ENCODE measurements around the gene SCYL1.
A peak's percentile ranks its signal among the peaks of the same experiment; 100 is the strongest.

The SCYL1 gene

DNA sequence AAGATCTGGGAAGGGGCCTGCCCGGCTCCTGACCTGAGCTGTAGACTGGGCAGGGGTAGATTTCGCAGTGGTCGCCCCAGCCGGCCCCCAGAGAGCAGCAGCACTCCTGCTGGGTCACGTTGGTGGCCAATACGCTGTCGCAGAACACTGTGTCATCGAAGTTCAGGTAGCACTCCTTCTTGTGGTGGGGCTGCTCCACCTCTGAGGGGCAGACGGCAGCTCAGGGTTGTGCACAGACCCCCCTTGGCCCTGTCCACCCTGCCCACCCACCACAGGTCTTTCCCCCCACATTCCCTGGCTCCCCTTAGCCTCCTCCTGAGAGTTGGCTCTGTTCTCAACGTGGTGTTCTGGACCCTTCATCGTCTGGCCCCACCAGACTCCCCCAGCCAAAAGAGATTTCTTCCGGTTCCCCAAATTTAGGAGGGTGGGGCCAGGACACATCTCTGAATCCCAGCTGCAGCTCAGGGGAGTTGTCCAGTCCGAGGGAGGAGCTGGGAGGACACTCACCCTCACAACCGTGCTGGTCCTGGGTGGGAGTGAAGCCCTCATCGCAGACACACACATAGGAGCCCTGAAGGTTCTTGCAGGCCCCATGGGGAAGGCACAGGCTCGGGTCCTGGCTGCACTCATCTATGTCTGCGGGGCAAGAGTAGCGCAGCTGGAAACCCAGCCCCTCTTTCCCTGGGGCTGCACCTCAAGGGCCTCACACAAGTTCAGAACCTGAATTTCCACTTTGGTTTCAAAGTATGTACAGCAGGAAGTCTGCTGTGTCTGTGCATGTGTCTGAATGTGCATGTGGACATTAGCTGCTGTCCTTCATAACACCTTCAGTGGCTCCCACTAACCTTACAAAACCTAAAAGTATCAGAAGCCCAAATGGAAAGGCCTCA is 16.5 kb downstream of the SCYL1 start:
- intact Hi-C loops (cut with DNase I) = loop anchor here (2.0 kb wide), 1 partner anchor 29 kb away; the partner anchor contains the start of gene ZNRD2
- no peak for DNase-seq

GRCh38 chr11:65542738-65543390 is 18.0 kb downstream of the SCYL1 start:
- DNase-seq = no peak
- intact Hi-C loops (cut with DNase I) = no loop called here

GRCh38 chr11:65545853-65546216 is 21.0 kb downstream of the SCYL1 start:
- intact Hi-C loops (cut with DNase I) = no loop called here

GRCh38 chr11:65546217-65546958 is 21.5 kb downstream of the SCYL1 start:
- DNase-seq = peak in 41 of 42 donors; percentile 45 to 84 (median 71)

More at GRCh38 chr11:65545853-65546216, 21.0 kb downstream of the SCYL1 start:
- DNase-seq = no peak

GRCh38 chr11:65547446-65548125 is 22.7 kb downstream of the SCYL1 start:
- intact Hi-C loops (cut with DNase I) = no loop called here
- DNase-seq = no peak

More at GRCh38 chr11:65546217-65546958, 21.5 kb downstream of the SCYL1 start:
- intact Hi-C loops (cut with DNase I) = no loop called here

GRCh38 chr11:65548395-65548794 is 23.5 kb downstream of the SCYL1 start:
- intact Hi-C loops (cut with DNase I) = no loop called here
- DNase-seq = peak in 1 of 42 donors; percentile 23

DNA sequence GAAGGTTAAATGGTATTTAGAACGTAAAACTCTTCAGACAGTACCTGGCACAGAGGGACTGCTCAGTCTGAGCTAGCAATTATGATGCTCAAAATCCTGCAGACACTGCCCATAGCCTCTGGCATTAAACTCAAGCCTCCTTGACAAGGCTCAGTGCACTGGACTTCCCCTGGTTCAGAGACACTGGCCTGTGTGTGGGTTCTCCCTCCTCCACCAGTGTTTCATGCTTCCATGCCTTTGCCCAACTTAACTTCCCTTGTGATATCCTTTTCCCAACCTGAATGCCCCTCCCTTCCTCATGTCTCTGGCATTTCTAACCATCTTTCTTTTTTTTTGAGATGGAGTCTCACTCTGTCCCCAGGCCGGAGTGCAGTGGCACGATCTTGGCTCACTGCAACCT is 24.2 kb downstream of the SCYL1 start:
- no peak for DNase-seq
- intact Hi-C loops (cut with DNase I) = no loop called here

- peak in 26 of 42 donors; percentile 27 to 76 (median 62) for DNase-seq
These were observed 26.9 kb downstream of the SCYL1 start for GRCh38 chr11:65551572-65552387.

GRCh38 chr11:65552388-65552951 is 27.6 kb downstream of the SCYL1 start:
- intact Hi-C loops (cut with DNase I) = no loop called here
- no peak for DNase-seq

More at GRCh38 chr11:65551572-65552387, 26.9 kb downstream of the SCYL1 start:
- intact Hi-C loops (cut with DNase I) = no loop called here

- intact Hi-C loops (cut with DNase I) = no loop called here
These were observed 28.6 kb downstream of the SCYL1 start for GRCh38 chr11:65553301-65554001.

GRCh38 chr11:65554057-65554818 is 29.4 kb downstream of the SCYL1 start:
- no peak for DNase-seq
- intact Hi-C loops (cut with DNase I) = no loop called here

More at GRCh38 chr11:65553301-65554001, 28.6 kb downstream of the SCYL1 start:
- DNase-seq = no peak

DNA sequence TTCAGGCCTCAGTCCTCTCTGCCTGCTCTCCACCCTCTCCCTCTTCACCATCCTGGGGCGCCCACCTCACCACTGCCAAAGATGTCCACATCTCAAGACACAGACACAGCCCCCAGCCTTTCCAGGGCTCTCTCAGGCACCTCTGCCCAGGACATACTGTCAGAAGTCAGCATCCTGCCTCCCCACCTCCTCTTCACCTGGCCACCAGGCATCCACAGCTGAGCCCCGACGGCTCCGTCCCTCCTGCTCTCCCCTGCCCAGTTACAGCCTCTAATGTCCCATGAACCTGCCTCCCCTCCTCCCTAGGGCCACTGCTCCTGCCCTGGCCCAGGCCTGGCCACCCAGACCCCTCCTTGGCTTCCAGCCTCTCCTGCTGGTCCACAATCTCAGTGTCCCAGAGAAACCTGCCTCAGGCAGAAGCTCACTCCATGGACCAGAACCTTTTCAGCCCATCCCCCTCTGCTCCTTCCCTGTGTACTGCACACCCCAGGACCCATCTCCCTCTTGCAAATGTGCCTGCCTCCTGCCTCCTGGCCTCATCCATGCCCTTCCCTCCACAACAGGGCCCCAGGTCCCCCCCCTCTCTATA is 30.1 kb downstream of the SCYL1 start:
- no peak for DNase-seq
- intact Hi-C loops (cut with DNase I) = no loop called here

DNA sequence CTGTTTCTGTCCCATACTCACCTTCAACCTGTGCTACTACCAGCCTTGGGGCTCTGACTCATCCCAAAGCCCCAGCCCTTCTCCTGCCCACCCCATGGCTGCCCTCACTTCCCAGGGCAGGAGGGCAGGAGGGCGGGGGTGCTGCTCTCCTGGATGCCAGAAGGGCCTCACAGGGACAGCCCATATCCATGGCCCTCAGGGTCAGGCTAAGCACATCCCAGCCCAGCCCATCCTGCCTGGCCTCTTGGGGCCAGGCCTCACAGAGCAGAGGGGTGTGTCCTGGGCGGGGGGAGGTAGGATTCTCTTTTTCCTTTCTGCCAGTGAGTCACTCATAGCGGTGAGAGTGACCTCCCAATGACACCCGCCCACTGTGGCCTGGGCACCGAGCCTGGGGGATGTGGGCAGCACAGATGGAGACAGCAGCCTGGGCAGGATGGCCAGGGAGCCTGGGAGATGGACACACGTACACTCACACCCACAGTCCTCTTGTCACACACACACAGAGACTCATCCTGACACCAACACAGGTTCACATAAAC is 30.9 kb downstream of the SCYL1 start:
- intact Hi-C loops (cut with DNase I) = no loop called here
- no peak for DNase-seq

GRCh38 chr11:65556470-65557279 is 31.8 kb downstream of the SCYL1 start:
- intact Hi-C loops (cut with DNase I) = no loop called here
- no peak for DNase-seq

All from head of caudate nucleus (tissue), 42 donors.